Stomach (tissue), 4 donors: Measurements from ENCODE around the gene LRRTM4.

Experiments
- CTCF ChIP-seq, 7 experiments: fragments of 450-650 bp in 4 of 7; fragments of 200-600 bp in 3 of 7; sonication (generic) in 3 of 7; IDR thresholded peaks; one replicate each; pipeline ENCODE4 v1.5.1; 2016 to 2019; ENCODE audit warnings: antibody characterized with exemption in 7 of 7, control low read depth in 2 of 7, mild to moderate bottlenecking in 1 of 7
- EP300 ChIP-seq: sonication (generic); formaldehyde crosslinking; IDR thresholded peaks from one replicate; pipeline ENCODE4 v1.6.1; 2017; ENCODE audit warnings: antibody characterized with exemption
- POLR2A ChIP-seq, 4 donors: fragments of 450-650 bp; IDR thresholded peaks; one replicate each; pipeline ENCODE4 v1.6.1; 2016; ENCODE audit warnings: antibody characterized with exemption in 4 of 4, control low read depth in 2 of 4, mild to moderate bottlenecking in 1 of 4, moderate library complexity in 1 of 4
- POLR2AphosphoS5 ChIP-seq, 3 donors: sonication (generic); formaldehyde crosslinking; IDR thresholded peaks; one replicate each; pipeline ENCODE4 v1.6.1; 2016; ENCODE audit warnings: antibody characterized with exemption in 3 of 3

DNA sequence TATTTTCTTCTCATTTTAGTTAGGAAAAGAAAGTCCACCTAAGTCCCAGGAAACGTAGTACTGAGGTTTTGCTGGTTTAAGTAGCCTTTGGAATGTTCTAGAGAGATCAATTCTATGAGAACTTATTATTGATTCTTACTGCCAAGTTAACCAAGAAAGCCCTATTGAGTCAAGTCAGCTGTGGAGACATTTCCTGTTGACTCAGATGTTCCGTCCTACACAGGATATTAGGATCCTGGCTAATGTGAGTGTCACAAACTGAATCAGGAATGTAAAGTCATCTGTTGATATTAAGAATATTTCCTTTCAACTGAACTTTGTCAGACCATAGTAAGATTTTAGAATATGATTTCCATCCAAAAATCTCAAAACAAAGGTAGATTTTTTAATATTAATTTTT lies 654.3 kb downstream of the LRRTM4 start:
- no peak for TF ChIP-seq POLR2AphosphoS5 (IDR thresholded peaks at IDR 0.05)
- no peak for TF ChIP-seq CTCF (IDR thresholded peaks at IDR 0.05)
- TF ChIP-seq POLR2A (IDR thresholded peaks at IDR 0.05) = no peak
- TF ChIP-seq EP300 = no peak
